HUES48 (cell line): ENCODE data around the gene CADM4.
"Not testable (repeated sequence)": the region's sequence is repeated elsewhere in the genome, so short reads cannot be mapped to it uniquely, and the experiment has no call there.

Experiments used
- H3K27ac ChIP-seq: one replicate; pipeline ENCODE4 v1.7.0; 2013; ENCODE audit warnings: low read depth, low read length, inconsistent platforms
- H3K27me3 ChIP-seq: 2 replicates; pipeline ENCODE4 v1.6.1; 2013; ENCODE audit warnings: mild to moderate bottlenecking, low read length; ENCODE audit not compliant: control insufficient read depth, insufficient read depth
- H3K36me3 ChIP-seq: 2 replicates; pipeline ENCODE4 v1.6.1; 2013; ENCODE audit warnings: low read length; ENCODE audit not compliant: control insufficient read depth, insufficient read depth
- H3K4me1 ChIP-seq: 2 replicates; pipeline ENCODE4 v1.6.1; 2013; ENCODE audit warnings: mild to moderate bottlenecking, low read length; ENCODE audit not compliant: control insufficient read depth, insufficient read depth
- H3K4me3 ChIP-seq: 2 replicates; pipeline ENCODE4 v1.5.1; 2013; ENCODE audit warnings: mild to moderate bottlenecking, low read depth, low read length
- H3K9ac ChIP-seq: 2 replicates; pipeline ENCODE4 v1.6.1; 2013; ENCODE audit warnings: mild to moderate bottlenecking, low read depth, low read length, moderate library complexity
- H3K9me3 ChIP-seq: 2 replicates; pipeline ENCODE4 v1.6.1; 2013; ENCODE audit warnings: low read length; ENCODE audit not compliant: control insufficient read depth, insufficient read depth

CADM4 gene

DNA sequence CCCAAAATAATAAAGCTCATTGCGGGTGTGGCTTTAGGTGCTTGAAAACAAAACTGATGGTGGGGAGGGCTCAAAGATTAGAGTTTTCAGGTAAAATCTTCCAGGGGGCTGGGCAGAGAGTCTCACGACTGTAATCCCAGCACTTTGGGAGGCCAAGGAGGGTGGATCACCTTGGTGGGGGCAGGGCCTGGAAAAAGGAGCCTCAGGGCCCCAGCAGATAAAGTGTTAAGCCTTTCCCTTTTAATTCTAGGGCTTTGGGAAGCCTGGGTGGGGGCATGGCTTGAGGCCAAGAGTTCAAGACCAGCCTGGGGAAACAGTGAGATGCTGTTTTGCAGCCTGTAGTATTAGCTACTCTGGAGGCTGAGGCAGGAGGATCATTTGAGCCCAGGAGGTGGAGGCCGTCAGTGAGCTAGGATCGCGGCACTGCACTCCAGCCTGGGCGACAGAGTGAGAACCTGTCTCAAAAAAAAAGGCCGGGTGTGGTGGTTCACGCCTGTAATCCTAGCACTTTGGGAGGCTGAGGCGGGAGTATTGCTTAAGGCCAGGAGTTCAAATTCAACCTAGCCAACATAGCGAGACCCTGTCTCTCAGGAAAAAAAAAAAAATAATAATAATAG, 45.5 kb downstream of the CADM4 start:
- H3K27ac ChIP-seq: no peak overlapping the region
- no peak overlapping the region for H3K9ac ChIP-seq
- no peaks in the 10 kb centered on the region for H3K27me3 ChIP-seq
- H3K36me3 ChIP-seq: peaks cover 52% of the 10 kb centered on the region
- H3K4me1 ChIP-seq: peaks cover 9% of the 10 kb centered on the region; the same call in 1 of the 2 replicates
- H3K9me3 ChIP-seq: no peaks in the 10 kb centered on the region
- no peak overlapping the region for H3K4me3 ChIP-seq

GRCh38 chr19:43592800-43593350, 46.8 kb downstream of the CADM4 start:
- Histone ChIP-seq H3K4me3 (no peak overlapping the region), H3K9ac (no peak overlapping the region), H3K36me3 (peaks cover 50% of the 10 kb centered on the region), H3K4me1 (peaks cover 9% of the 10 kb centered on the region; the same call in 1 of the 2 replicates), H3K9me3 (no peaks in the 10 kb centered on the region), H3K27me3 (no peaks in the 10 kb centered on the region), H3K27ac (no peak overlapping the region)

- peaks cover 50% of the 10 kb centered on the region for H3K36me3 ChIP-seq
- H3K9me3 ChIP-seq: no peaks in the 10 kb centered on the region
- no peak overlapping the region for H3K9ac ChIP-seq
- no peak overlapping the region for H3K4me3 ChIP-seq
- H3K4me1 ChIP-seq: peaks cover 2% of the 10 kb centered on the region; the same call in 1 of the 2 replicates
- H3K27me3 ChIP-seq: no peaks in the 10 kb centered on the region
- H3K27ac ChIP-seq: no peak overlapping the region
Observed at GRCh38 chr19:43591904-43592772, 47.5 kb downstream of the CADM4 start.

GRCh38 chr19:43589678-43590077, 50.0 kb downstream of the CADM4 start:
- H3K27me3 ChIP-seq: no peaks in the 10 kb centered on the region
- H3K27ac ChIP-seq: no peak overlapping the region
- no peak overlapping the region for H3K9ac ChIP-seq
- H3K4me1 ChIP-seq: no peaks in the 10 kb centered on the region
- no peak overlapping the region for H3K4me3 ChIP-seq
- no peaks in the 10 kb centered on the region for H3K9me3 ChIP-seq
- H3K36me3 ChIP-seq: peaks cover 57% of the 10 kb centered on the region

DNA sequence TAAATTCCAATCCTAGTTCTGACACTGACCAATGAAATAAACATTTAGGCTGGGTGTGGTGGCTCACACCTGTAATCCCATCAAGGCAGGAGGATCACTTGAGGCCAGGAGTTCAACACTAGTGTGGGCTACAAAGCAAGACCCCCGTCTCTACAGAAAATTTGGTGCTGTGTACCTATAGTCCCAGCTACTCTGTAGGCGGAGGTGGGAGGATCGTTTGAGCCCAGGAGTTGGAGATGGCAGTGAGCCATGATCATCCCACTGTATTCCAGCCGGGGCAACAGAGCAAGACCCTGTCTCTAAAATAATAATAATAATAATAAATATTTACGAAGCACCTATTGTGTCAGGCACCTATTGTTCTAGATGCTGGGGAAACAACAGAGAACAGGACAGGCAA, 50.4 kb downstream of the CADM4 start:
- Histone ChIP-seq H3K36me3 (peaks cover 57% of the 10 kb centered on the region), H3K9me3 (no peaks in the 10 kb centered on the region), H3K27ac (no peak overlapping the region), H3K4me3 (no peak overlapping the region), H3K9ac (no peak overlapping the region), H3K27me3 (no peaks in the 10 kb centered on the region), H3K4me1 (no peaks in the 10 kb centered on the region)

DNA sequence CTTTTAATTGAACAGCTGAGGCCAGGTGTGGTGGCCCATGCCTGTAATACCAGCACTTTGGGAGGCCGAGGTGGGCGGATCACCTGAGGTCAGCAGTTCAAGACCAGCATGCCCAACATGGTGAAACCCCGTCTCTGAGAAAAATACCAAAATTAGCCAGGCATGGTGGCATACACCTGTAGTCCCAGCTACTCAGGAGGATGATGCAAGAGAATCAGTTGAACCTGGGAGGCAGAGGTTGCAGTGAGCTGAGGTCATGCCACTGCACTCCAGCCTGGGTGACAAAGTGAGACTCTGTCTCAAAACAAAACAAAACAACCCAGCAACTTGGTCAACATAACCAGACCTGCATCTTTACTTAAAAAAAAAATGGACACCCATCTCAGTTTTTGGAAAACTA, 52.6 kb downstream of the CADM4 start:
- not testable (repeated sequence) for H3K4me1 ChIP-seq, H3K27me3 ChIP-seq, H3K27ac ChIP-seq, H3K9ac ChIP-seq, H3K9me3 ChIP-seq, H3K4me3 ChIP-seq
- H3K36me3 ChIP-seq: peaks cover 35% of the 10 kb centered on the region

DNA sequence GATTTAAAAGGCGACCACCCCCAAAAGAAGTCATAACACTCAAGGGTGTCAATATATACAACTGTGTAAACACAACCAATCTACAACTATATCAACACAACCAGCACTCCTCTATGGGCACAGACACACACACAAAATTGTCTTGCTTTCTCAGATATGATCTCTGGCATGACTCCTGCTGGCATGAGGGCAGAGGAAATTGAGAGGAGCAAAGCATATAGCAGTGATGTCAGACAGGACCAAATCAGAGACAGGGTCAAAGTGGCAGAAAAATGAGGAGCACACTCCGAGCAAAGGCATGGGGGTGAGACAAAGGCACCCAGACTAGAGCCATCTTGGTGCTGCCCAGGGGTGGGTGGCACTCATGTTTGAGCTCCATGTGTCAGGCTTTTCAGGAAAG, 53.3 kb downstream of the CADM4 start:
- no peak overlapping the region for H3K9ac ChIP-seq

GRCh38 chr19:43584484-43584883, 55.2 kb downstream of the CADM4 start:
- Histone ChIP-seq H3K4me1 (no peaks in the 10 kb centered on the region), H3K36me3 (peaks cover 15% of the 10 kb centered on the region), H3K27me3 (no peaks in the 10 kb centered on the region), H3K9me3 (no peaks in the 10 kb centered on the region), H3K4me3 (no peak overlapping the region), H3K9ac (no peak overlapping the region), H3K27ac (no peak overlapping the region)

More for the DNA sequence above, 53.3 kb downstream of the CADM4 start:
- H3K36me3 ChIP-seq: peaks cover 32% of the 10 kb centered on the region
- H3K4me3 ChIP-seq: no peak overlapping the region
- H3K27me3 ChIP-seq: no peaks in the 10 kb centered on the region
- H3K4me1 ChIP-seq: no peaks in the 10 kb centered on the region
- H3K27ac ChIP-seq: no peak overlapping the region
- no peaks in the 10 kb centered on the region for H3K9me3 ChIP-seq

GRCh38 chr19:43582495-43582894, 57.2 kb downstream of the CADM4 start:
- Histone ChIP-seq H3K36me3 (peaks cover 7% of the 10 kb centered on the region), H3K4me1 (no peaks in the 10 kb centered on the region), H3K4me3 (no peak overlapping the region), H3K9ac (no peak overlapping the region), H3K27ac (no peak overlapping the region), H3K27me3 (no peaks in the 10 kb centered on the region), H3K9me3 (no peaks in the 10 kb centered on the region)

DNA sequence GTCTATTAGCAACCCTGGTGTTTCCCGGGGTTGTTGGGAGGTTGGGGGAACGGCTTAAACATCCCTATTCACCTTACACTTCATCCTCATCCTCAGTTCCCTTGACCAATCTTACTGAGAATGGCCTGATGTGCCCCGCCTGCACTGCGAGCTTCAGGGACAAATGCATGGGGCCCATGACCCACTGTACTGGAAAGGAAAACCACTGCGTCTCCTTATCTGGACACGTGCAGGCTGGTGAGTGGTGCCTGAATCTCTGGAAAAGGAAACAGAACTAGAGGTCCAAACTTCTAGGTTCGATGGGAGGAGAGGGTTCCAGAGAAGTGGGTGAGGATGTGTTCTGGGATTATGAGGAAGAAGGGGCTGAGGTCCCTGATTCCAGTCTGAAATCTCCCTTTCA, 58.2 kb downstream of the CADM4 start:
- H3K27ac ChIP-seq: no peak overlapping the region
- H3K4me3 ChIP-seq: no peak overlapping the region
- H3K27me3 ChIP-seq: no peaks in the 10 kb centered on the region
- H3K9me3 ChIP-seq: no peaks in the 10 kb centered on the region
- H3K36me3 ChIP-seq: peaks cover 4% of the 10 kb centered on the region
- 0 out of 2 replicates have a peak, but pooled peaks cover 4% of the 10 kb centered on the region for H3K4me1 ChIP-seq
- H3K9ac ChIP-seq: no peak overlapping the region

GRCh38 chr19:43578787-43579186, 60.9 kb downstream of the CADM4 start:
- H3K36me3 ChIP-seq: 0 out of 2 replicates have a peak, but pooled peaks cover 3% of the 10 kb centered on the region
- no peak overlapping the region for H3K9ac ChIP-seq
- no peak overlapping the region for H3K27ac ChIP-seq
- peaks cover 11% of the 10 kb centered on the region; the same call in 1 of the 2 replicates for H3K4me1 ChIP-seq
- no peaks in the 10 kb centered on the region for H3K9me3 ChIP-seq
- no peak overlapping the region for H3K4me3 ChIP-seq
- H3K27me3 ChIP-seq: no peaks in the 10 kb centered on the region
